HEK293T (cell line): ENCODE results near the gene FCRLA.
"Not testable (repeated sequence)": the region's sequence is repeated elsewhere in the genome, so short reads cannot be mapped to it uniquely, and the experiment has no call there.

Experiments
- CTCF ChIA-PET: fragments of 350-600 bp; formaldehyde crosslinking; extraction: SDS; loops from one replicate; lab custom pipeline; 2021; ENCODE audit warnings: antibody characterized with exemption, inconsistent platforms; lab: Yijun Ruan, JAX
- POLR2A ChIA-PET: fragments of 350-600 bp; formaldehyde crosslinking; extraction: SDS; loops from one replicate; lab custom pipeline; 2020; ENCODE audit warnings: antibody characterized with exemption, inconsistent platforms; lab: Yijun Ruan, JAX
- DNase-seq: peaks from one replicate; pipeline ENCODE4 v3.0.0; 2012; ENCODE audit warnings: mixed read lengths; ENCODE audit errors: extremely low spot score
- ARNT ChIP-seq: fragments of 450-650 bp; IDR thresholded peaks from 2 replicates; pipeline ENCODE4 v1.6.1; 2017; ENCODE audit warnings: mild to moderate bottlenecking
- BHLHE40 ChIP-seq: fragments of 450-650 bp; IDR thresholded peaks from 2 replicates; pipeline ENCODE4 v1.6.1; 2016; ENCODE audit warnings: mild to moderate bottlenecking, moderate library complexity, borderline replicate concordance
- CTBP1 ChIP-seq: fragments of 450-650 bp; IDR thresholded peaks from 2 replicates; pipeline ENCODE4 v1.6.1; 2016; ENCODE audit warnings: borderline replicate concordance
- ELF4 ChIP-seq: fragments of 450-650 bp; IDR thresholded peaks from 2 replicates; pipeline ENCODE4 v1.6.1; 2017; ENCODE audit warnings: antibody characterized with exemption
- FOXA1 ChIP-seq: fragments of 450-650 bp; IDR thresholded peaks from 2 replicates; pipeline ENCODE4 v1.6.1; 2016; ENCODE audit warnings: mild to moderate bottlenecking
- FOXK2 ChIP-seq: fragments of 450-650 bp; IDR thresholded peaks from 2 replicates; pipeline ENCODE4 v1.6.1; 2016; ENCODE audit warnings: mild to moderate bottlenecking
- FOXM1 ChIP-seq: fragments of 450-650 bp; IDR thresholded peaks from 2 replicates; pipeline ENCODE4 v1.6.1; 2017; ENCODE audit warnings: mild to moderate bottlenecking, borderline replicate concordance
- HDGF ChIP-seq: fragments of 450-650 bp; IDR thresholded peaks from 2 replicates; pipeline ENCODE4 v1.6.1; 2017; ENCODE audit warnings: antibody characterized with exemption, borderline replicate concordance
- L3MBTL2 ChIP-seq: fragments of 450-650 bp; conservative IDR thresholded peaks from 2 replicates; pipeline ENCODE4 v1.6.1; 2016; ENCODE audit warnings: mild to moderate bottlenecking
- LEF1 ChIP-seq: fragments of 450-650 bp; IDR thresholded peaks from 2 replicates; pipeline ENCODE4 v1.6.1; 2017; ENCODE audit warnings: mild to moderate bottlenecking, borderline replicate concordance
- NFRKB ChIP-seq: fragments of 450-650 bp; IDR thresholded peaks from 2 replicates; pipeline ENCODE4 v1.6.1; 2016; ENCODE audit warnings: mild to moderate bottlenecking, moderate library complexity
- SP1 ChIP-seq: fragments of 450-650 bp; IDR thresholded peaks from 2 replicates; pipeline ENCODE4 v1.6.1; 2017
- SUZ12 ChIP-seq: fragments of 450-650 bp; IDR thresholded peaks from 2 replicates; pipeline ENCODE4 v1.6.1; 2016; ENCODE audit warnings: mild to moderate bottlenecking
- TARDBP ChIP-seq: fragments of 450-650 bp; IDR thresholded peaks from 2 replicates; pipeline ENCODE4 v1.6.1; 2016
- ZNF384 ChIP-seq: fragments of 450-650 bp; IDR thresholded peaks from 2 replicates; pipeline ENCODE4 v1.6.1; 2016
- TF ChIP-seq, protein P1 (sequence below): fragments of 450-650 bp; IDR thresholded peaks from 2 replicates; pipeline ENCODE4 v1.6.1; 2016

The FCRLA gene

DNA sequence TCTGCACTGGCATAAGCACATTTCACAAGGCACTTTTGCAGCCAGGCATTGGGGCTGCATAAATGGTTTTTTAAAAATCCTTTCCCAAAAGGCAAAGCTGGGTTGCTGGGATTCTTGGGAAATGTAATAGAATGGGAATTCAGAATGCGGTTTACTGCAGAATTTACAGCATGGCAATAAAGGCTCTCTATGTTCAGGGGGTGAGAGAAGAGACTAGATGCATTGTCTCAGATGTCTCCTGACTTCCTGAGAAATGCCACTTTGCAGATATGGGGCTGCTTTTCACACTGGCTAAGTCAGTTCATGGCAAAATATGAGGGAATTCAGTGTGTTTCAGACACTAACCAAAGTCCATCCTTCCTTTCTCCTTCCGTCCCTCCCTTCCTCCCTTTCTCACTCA lies 30.6 kb upstream of the FCRLA start:
- ChIA-PET CTCF (no interaction called here), POLR2A (no interaction called here)
- no peak for DNase-seq
- no peak for TF ChIP-seq HDGF

DNA sequence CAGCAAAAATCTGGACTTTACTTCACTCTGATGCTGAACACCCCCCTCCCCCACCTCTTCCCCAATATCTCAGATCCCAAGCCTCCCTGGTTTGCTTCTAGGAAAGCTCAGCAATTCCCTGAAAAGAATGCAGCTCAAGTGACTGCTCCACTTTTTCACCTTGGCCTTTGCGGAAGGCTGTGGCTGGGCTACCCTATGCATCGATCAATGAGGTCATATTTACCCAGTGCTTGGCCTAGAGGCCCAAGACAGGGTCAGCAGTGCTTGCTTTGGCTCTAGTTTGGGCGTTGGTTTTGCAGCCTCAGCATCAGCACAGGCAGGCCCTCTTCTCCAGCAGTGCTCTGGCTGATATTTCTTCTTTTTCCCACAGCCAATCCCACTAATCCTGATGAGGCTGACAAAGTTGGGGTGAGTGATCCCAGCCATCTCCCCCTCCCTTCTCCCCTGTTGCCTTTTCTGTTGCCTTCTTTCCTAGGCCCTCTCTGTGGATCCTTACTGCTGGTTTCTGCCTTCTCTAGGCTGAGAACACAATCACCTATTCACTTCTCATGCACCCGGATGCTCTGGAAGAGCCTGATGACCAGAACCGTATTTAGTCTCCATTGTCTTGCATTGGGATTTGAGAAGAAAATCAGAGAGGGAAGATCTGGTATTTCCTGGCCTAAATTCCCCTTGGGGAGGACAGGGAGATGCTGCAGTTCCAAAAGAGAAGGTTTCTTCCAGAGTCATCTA lies 29.9 kb upstream of the FCRLA start:
- POLR2A ChIA-PET, result no interaction called here
- TF ChIP-seq NFRKB (no peak), BHLHE40 (no peak), HDGF (no peak), LEF1 (no peak), SP1 (no peak), SUZ12 (no peak), FOXA1 (no peak), L3MBTL2 (no peak), CTBP1 (no peak)
- TF ChIP-seq, protein P1, sequence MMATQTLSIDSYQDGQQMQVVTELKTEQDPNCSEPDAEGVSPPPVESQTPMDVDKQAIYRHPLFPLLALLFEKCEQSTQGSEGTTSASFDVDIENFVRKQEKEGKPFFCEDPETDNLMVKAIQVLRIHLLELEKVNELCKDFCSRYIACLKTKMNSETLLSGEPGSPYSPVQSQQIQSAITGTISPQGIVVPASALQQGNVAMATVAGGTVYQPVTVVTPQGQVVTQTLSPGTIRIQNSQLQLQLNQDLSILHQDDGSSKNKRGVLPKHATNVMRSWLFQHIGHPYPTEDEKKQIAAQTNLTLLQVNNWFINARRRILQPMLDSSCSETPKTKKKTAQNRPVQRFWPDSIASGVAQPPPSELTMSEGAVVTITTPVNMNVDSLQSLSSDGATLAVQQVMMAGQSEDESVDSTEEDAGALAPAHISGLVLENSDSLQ, result no peak
- CTCF ChIA-PET, result no interaction called here
- DNase-seq, result peak; percentile 9

DNA sequence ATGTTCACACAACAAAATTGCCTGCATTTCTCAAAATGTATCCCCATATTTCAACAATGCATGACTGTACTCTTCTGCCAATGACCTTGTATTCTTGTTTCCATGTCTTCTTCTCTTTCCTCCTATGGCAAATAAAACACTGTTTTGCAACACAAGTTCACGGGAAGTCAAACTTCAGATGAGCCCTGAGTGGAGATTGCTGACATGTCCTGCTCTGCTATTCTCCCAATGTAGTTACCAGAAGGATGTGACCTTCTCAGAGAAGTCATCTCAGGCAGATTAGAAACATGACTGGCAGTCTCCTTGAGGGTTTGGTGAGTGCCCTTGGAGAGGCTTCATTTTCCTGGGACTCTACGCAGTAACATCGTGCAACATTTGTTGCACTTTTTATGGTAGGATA lies 28.5 kb upstream of the FCRLA start:
- POLR2A ChIA-PET, result no interaction called here
- CTCF ChIA-PET, result no interaction called here
- TF ChIP-seq LEF1 (no peak), BHLHE40 (no peak), NFRKB (no peak), SP1 (no peak), HDGF (no peak), ELF4 (no peak), FOXK2 (no peak), ARNT (no peak)
- no peak for DNase-seq

DNA sequence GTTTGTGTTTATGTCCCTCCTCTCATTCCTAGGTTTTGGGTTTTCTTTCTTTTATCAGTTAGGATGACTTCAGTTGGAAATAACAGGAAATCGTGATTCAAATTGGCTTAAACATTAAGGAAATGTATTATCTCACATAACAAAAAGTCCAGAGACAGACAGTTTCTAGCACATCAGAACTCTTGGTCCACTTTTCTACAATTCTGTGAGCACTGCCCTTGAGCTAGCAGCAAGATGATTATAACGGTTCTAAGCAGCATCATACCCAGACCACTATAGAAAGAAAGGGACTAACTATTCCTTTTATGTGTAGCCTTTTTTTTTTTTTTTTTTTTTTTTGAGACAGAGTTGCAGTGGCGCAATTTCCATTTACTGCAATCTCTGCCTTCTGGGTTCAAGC lies 25.1 kb upstream of the FCRLA start:
- DNase-seq, result no peak
- TF ChIP-seq FOXK2 (no peak), LEF1 (no peak), FOXA1 (no peak), FOXM1 (no peak), SP1 (no peak), TARDBP (no peak), ZNF384 (no peak), ELF4 (no peak), HDGF (no peak), L3MBTL2 (no peak), NFRKB (no peak), SUZ12 (no peak), BHLHE40 (no peak), CTBP1 (no peak), ARNT (no peak)
- TF ChIP-seq, protein P1, result no peak
- POLR2A ChIA-PET, result no interaction called here
- CTCF ChIA-PET, result no interaction called here

DNA sequence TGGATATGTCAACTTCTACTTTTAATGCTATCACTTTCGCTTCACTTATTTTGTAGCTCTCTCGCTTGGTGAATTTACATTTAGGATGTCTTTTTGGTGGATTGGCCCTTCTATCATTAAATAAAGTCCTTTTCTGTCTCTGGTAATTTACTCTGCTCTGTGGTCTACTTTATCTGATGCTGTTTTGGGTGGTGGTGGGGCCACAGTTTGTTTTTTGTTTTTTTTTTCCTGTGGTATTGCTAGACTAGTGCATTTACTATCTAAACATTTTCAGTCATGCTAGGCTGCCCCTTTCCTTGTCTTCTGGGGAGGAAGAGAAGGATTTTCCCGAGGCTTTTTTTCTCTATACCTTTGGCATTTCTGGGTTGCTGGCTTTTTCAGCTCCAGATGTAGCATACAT lies 18.1 kb upstream of the FCRLA start:
- TF ChIP-seq SUZ12 (no peak), BHLHE40 (no peak), NFRKB (no peak), TARDBP (no peak), L3MBTL2 (no peak), ARNT (no peak), ZNF384 (no peak), FOXM1 (no peak), CTBP1 (no peak), FOXA1 (no peak), SP1 (no peak), FOXK2 (no peak), ELF4 (no peak), HDGF (no peak), LEF1 (no peak)
- TF ChIP-seq, protein P1, result no peak
- POLR2A ChIA-PET, result no interaction called here
- CTCF ChIA-PET, result interaction anchor here (0.6 kb wide), 1 partner anchor 483 kb away, joined by 3 read pairs; no protein-coding TSS in a partner anchor
- DNase-seq, result no peak

DNA sequence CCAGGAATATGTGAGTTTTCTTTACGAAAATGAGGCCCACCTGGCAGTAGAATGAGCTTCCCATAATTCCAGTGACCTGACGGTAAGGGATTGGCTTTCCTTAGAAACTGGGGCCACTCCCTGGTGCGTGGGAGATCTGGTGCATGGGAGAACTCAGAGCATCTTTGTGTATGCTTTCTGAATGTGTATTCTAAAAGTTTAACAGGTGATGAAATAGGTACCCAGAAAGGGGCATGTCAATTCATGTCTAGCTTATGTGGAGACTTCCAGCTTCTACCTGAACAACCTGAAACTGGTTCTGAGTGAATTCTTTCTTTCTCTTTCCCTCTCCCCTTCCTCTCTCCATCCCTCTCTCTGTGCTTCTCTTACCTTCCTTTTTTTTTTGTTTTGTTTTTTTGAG lies 15.2 kb upstream of the FCRLA start:
- CTCF ChIA-PET, result no interaction called here
- TF ChIP-seq ARNT (no peak), CTBP1 (no peak), BHLHE40 (no peak), HDGF (no peak), ZNF384 (no peak), L3MBTL2 (no peak), SP1 (no peak)
- TF ChIP-seq, protein P1, result no peak
- no peak for DNase-seq
- POLR2A ChIA-PET, result interaction anchor here (1.7 kb wide), 1 partner anchor 35 kb away, joined by 3 read pairs; no protein-coding TSS in a partner anchor

DNA sequence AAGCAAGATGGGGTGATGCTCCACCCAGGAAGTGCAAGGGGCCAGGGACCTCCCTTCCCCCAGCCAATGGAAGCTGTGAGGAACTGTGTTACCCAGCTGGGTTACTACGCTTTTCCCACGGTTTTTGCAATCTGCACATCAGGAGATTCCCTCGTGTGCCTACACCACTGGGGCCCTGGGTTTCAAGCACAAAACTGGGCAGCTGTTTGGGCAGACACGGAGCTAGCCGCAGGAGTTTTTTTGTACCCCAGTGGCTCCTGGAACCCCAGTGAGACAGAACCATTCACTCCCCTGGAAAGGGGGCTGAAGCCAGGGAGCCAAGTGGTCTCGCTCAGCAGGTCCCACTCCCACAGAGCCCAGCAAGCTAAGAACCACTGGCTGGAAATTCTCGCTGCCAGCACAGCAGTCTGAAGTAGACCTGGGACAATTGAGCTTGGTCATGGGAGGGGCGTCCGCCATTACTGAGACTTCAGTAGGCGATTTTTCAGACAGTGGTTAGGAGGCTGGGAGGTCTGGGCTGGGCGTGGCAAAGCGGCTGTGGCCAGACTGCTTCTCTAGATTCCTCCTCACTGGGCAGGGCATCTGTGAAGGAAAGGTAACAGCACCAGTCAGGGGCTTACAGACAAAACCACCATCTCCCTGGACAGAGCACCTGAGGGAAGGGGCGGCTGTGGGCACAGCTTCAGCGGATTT lies 13.9 kb upstream of the FCRLA start:
- DNase-seq, CTCF ChIA-PET, POLR2A ChIA-PET: not testable (repeated sequence)

DNA sequence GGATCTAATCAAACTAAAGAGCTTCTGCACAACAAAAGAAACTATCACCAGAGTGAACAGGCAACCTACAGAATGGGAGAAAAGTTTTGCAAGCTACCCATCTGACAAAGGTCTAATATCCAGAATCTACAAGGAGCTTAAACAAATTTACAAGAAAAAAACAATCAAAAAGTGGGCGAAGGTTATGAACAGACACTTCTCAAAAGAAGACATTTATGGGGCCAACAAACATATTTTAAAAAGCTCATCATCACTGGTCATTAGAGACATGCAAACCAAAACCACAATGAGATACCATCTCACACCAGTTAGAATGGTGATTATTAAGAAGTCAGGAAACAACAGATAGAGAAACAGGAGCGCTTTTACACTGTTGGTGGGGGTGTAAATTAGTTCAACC lies 8.7 kb upstream of the FCRLA start:
- CTCF ChIA-PET, POLR2A ChIA-PET, DNase-seq: not testable (repeated sequence)
